ENCODE results near the gene ERMAP. TPM values are rescaled to one million over a fixed set of nuclear protein-coding genes. Genes with fewer than 3 reads are reported as not detected.
"Not testable (repeated sequence)": the region's sequence is repeated elsewhere in the genome, so short reads cannot be mapped to it uniquely, and the experiment has no call there.

The ERMAP gene
- total RNA-seq, 1 donor from 2014 or later: 3.8 TPM

- intact Hi-C loops (cut with micrococcal nuclease): no loop called here
- Mint-ChIP-seq H3K9me3 (no peaks in the 10 kb centered on the region), H3K4me1 (peaks cover 12% of the 10 kb centered on the region), H3K36me3 (ENCODE audit: low read depth) (peaks cover 22% of the 10 kb centered on the region), H3K27me3 (no peaks in the 10 kb centered on the region), H3K4me3 (no peak overlapping the region), H3K27ac (no peak overlapping the region)
- DNase-seq: no peak
Observed at GRCh38 chr1:42786097-42786496, 30.8 kb upstream of the ERMAP start.

GRCh38 chr1:42788021-42788420 lies 28.9 kb upstream of the ERMAP start:
- Mint-ChIP-seq H3K36me3 (ENCODE audit: low read depth) (peaks cover 13% of the 10 kb centered on the region), H3K4me1 (peaks cover 12% of the 10 kb centered on the region), H3K9me3 (no peaks in the 10 kb centered on the region), H3K27me3 (no peaks in the 10 kb centered on the region), H3K27ac (no peak overlapping the region), H3K4me3 (no peak overlapping the region)
- intact Hi-C loops (cut with micrococcal nuclease): no loop called here
- DNase-seq: no peak

- Mint-ChIP-seq H3K36me3 (ENCODE audit: low read depth) (no peaks in the 10 kb centered on the region), H3K27me3 (peaks cover 12% of the 10 kb centered on the region), H3K4me1 (no peaks in the 10 kb centered on the region), H3K4me3 (no peak overlapping the region), H3K27ac (no peak overlapping the region), H3K9me3 (no peaks in the 10 kb centered on the region)
- intact Hi-C loops (cut with micrococcal nuclease): no loop called here
- DNase-seq: no peak
Observed at GRCh38 chr1:42793824-42794223, 23.1 kb upstream of the ERMAP start.

GRCh38 chr1:42797414-42797813 lies 19.5 kb upstream of the ERMAP start:
- Mint-ChIP-seq H3K27ac (no peak overlapping the region), H3K27me3 (peaks cover 21% of the 10 kb centered on the region), H3K4me1 (no peaks in the 10 kb centered on the region), H3K4me3 (no peak overlapping the region), H3K36me3 (ENCODE audit: low read depth) (no peaks in the 10 kb centered on the region), H3K9me3 (no peaks in the 10 kb centered on the region)
- no peak for DNase-seq
- intact Hi-C loops (cut with micrococcal nuclease): no loop called here

GRCh38 chr1:42797979-42798378 lies 18.9 kb upstream of the ERMAP start:
- Mint-ChIP-seq H3K36me3 (ENCODE audit: low read depth) (no peaks in the 10 kb centered on the region), H3K4me3 (no peak overlapping the region), H3K27me3 (peaks cover 21% of the 10 kb centered on the region), H3K4me1 (no peaks in the 10 kb centered on the region), H3K27ac (no peak overlapping the region), H3K9me3 (no peaks in the 10 kb centered on the region)
- DNase-seq: no peak
- intact Hi-C loops (cut with micrococcal nuclease): no loop called here

DNA sequence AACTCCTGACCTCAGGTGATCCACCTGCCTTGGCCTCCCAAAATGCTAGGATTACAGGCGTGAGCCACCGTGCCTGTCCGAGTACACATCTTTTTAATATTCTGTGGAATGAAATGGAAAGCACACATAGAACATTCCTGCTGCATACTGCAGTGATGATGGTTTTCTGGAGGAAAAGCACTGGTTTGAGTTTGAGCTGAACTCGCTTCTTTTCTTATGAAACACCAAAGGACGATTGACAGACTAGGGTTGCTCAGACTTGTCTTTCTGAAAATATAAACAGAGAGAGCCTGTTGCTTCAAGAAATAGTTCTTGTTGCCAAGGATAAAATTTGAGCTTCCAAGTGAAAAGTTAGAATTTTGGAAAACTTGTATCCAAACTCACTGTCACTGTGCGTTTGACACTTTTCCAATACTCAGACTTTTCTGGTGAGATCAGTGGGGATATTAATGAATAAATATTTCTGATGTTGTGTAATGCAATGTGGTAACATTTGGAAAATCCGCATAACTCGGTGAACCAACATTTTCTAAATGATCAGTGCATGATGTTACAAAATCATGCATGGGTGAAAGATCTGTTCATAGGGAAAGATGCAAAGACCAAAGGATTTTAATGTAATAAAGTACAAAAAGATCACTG lies 15.0 kb upstream of the ERMAP start:
- Mint-ChIP-seq H3K36me3 (ENCODE audit: low read depth) (peaks cover 5% of the 10 kb centered on the region), H3K27ac (no peak overlapping the region), H3K9me3 (peaks cover 3% of the 10 kb centered on the region), H3K27me3 (peaks cover 10% of the 10 kb centered on the region), H3K4me3 (no peak overlapping the region), H3K4me1 (peaks cover 2% of the 10 kb centered on the region)
- intact Hi-C loops (cut with micrococcal nuclease): no loop called here
- DNase-seq: no peak

DNA sequence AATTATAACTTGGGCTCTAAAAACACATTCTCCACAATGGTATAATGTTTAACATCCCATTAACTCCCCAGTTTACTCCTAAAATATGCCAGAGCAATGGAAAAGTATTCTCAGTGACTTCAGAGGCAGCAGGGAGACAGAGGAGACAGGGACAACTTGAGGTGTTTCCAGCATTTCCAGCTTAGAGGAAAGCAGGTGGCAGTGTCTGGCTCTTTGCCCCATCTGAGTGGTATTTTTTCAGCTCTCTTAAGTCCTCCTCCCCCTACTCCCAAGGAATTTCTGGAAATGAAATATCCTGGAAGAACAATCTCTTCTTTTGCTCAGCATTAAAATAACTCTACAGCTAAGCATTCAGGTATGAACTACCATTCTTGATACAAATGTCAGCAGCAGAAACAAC lies 10.8 kb upstream of the ERMAP start:
- H3K9me3 Mint-ChIP-seq: peaks cover 3% of the 10 kb centered on the region
- H3K4me1 Mint-ChIP-seq: peaks cover 10% of the 10 kb centered on the region
- DNase-seq: no peak
- no peak overlapping the region for H3K4me3 Mint-ChIP-seq
- peaks cover 3% of the 10 kb centered on the region for H3K27me3 Mint-ChIP-seq
- peaks cover 7% of the 10 kb centered on the region for H3K36me3 Mint-ChIP-seq (ENCODE audit: low read depth)
- no peak overlapping the region for H3K27ac Mint-ChIP-seq
- intact Hi-C loops (cut with micrococcal nuclease): no loop called here

DNA sequence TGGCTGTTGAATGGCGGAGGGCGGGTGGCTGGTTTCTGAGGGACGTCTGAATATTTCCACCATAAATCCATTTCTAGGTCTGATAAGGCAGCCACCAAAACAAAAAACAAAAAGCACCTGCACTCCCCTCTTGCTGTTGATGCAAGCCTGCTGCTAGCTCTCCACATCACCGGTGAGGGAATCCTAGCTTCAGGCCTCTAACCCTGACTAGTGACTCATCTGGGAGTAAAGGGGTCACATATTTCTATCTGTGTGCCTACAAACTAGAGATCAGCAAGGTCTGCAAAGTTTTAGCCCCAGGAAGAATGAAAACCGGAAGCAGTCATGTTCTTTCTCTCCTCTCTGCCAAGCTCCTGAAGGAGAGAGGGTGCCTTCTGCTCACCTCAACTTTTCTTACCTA lies 10.3 kb upstream of the ERMAP start:
- Mint-ChIP-seq H3K27me3 (peaks cover 3% of the 10 kb centered on the region), H3K36me3 (ENCODE audit: low read depth) (peaks cover 7% of the 10 kb centered on the region), H3K4me3 (no peak overlapping the region), H3K4me1 (peaks cover 10% of the 10 kb centered on the region), H3K9me3 (peaks cover 3% of the 10 kb centered on the region), H3K27ac (no peak overlapping the region)
- intact Hi-C loops (cut with micrococcal nuclease): no loop called here
- no peak for DNase-seq

DNA sequence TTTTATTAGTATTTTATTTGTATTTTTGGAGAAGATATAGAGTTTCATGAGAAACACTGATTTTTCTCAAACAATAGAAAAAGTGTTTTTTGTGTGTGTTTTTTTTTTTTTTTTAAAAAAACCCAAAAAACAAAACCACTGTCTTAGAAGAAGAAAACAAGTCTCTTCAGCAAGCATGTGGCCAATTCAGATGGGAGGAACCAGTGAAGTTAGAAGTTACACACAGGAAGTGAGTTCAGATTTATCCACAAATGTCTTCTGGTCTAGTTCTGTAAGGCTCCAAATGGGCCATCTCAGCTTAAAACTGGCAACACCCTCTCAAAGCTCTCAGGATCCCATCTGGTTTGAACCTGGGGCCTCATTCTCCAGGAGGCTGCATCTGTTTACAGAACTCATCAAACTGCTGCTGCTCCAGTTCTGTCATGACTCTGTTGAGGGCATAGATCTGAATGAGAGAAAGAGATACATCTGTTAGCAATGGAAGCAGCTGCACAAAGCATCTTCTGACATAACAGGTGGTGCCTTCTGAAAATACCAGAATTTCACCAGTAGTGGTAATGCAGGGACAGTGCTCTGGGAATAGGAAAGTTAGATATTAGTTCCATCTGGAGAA lies 9.8 kb upstream of the ERMAP start:
- H3K36me3 Mint-ChIP-seq (ENCODE audit: low read depth): peaks cover 7% of the 10 kb centered on the region
- H3K9me3 Mint-ChIP-seq: peaks cover 3% of the 10 kb centered on the region
- no peaks in the 10 kb centered on the region for H3K27me3 Mint-ChIP-seq
- intact Hi-C loops (cut with micrococcal nuclease): no loop called here
- H3K27ac Mint-ChIP-seq: no peak overlapping the region
- no peak for DNase-seq
- no peak overlapping the region for H3K4me3 Mint-ChIP-seq
- peaks cover 10% of the 10 kb centered on the region for H3K4me1 Mint-ChIP-seq

- H3K36me3 Mint-ChIP-seq (ENCODE audit: low read depth); H3K9me3 Mint-ChIP-seq; intact Hi-C loops (cut with micrococcal nuclease); H3K4me3 Mint-ChIP-seq; DNase-seq; H3K27ac Mint-ChIP-seq; H3K27me3 Mint-ChIP-seq: not testable (repeated sequence)
- H3K4me1 Mint-ChIP-seq: peaks cover 17% of the 10 kb centered on the region
Observed at GRCh38 chr1:42814815-42815214, 2.1 kb upstream of the ERMAP start.

DNA sequence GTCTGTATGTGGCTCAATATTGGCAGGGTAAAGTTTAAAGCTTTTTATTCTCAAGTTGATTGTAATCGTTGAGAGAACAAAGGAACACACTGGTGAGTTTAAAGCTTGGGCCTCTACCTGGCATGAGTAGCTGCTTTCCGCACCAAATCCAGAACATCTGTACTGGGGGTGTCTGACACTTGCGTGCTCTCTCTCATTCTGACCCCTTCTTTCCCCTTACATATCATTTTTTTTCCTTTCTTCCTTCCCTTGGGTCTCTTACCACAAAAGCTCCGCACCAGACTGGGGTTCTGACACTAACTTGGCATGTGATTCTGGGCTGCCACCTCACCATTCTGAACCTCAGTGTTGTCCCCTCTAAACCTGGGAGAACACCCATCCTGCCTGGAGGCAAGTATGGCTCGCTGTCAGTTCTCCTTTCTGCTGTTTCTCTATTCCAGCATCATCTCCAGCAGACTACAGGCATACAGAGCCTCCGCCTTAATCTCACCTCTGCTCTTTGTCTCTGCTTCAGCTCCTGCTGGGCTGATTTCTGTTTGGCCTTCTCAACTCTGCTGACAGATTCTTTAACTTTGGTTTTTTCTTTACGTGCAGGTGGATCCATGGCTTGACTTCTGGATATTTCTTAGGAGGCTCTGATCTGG lies 859 bp upstream of the ERMAP start:
- intact Hi-C loops (cut with micrococcal nuclease): no loop called here
- peak; percentile 69 for DNase-seq
- Mint-ChIP-seq H3K4me3 (peak overlapping the region; percentile 82), H3K27me3 (no peaks in the 10 kb centered on the region), H3K9me3 (no peaks in the 10 kb centered on the region), H3K36me3 (ENCODE audit: low read depth) (peaks cover 6% of the 10 kb centered on the region), H3K27ac (peak overlapping the region; percentile 83), H3K4me1 (peaks cover 17% of the 10 kb centered on the region)

DNA sequence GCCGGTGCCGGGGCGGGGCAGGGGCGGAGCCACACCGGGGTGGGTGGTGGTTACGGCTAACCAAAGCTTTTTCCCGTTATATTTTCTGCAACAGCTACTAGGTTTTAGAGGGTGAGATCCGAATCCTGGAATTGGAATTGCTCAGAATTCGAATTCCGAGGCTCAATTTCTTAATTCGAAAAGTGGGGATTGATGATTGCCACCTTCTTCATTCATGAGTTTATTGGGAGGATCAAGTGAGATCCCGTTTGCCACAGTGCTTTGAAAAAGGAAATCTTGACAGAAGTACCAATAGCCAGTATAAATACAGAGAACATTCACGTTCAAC lies 482 bp downstream of the ERMAP start:
- intact Hi-C loops (cut with micrococcal nuclease): loop anchor here (1.0 kb wide), 3 partner anchors 29 to 142 kb away; partner anchors contain the start of genes C1orf50, P3H1 and ZNF691
- Mint-ChIP-seq H3K4me3 (peak overlapping the region; percentile 82), H3K36me3 (ENCODE audit: low read depth) (peaks cover 6% of the 10 kb centered on the region), H3K4me1 (peaks cover 17% of the 10 kb centered on the region), H3K9me3 (no peaks in the 10 kb centered on the region), H3K27ac (no peak overlapping the region), H3K27me3 (no peaks in the 10 kb centered on the region)
- DNase-seq: no peak

- peaks cover 22% of the 10 kb centered on the region for H3K4me1 Mint-ChIP-seq
- no peak overlapping the region for H3K27ac Mint-ChIP-seq
- intact Hi-C loops (cut with micrococcal nuclease): loop anchor here (1.0 kb wide), 3 partner anchors 28 to 141 kb away; partner anchors contain the start of genes C1orf50, P3H1 and ZNF691
- H3K4me3 Mint-ChIP-seq: peak overlapping the region; percentile 27
- H3K9me3 Mint-ChIP-seq: no peaks in the 10 kb centered on the region
- DNase-seq: no peak
- no peaks in the 10 kb centered on the region for H3K27me3 Mint-ChIP-seq
- H3K36me3 Mint-ChIP-seq (ENCODE audit: low read depth): peaks cover 7% of the 10 kb centered on the region
Observed at GRCh38 chr1:42817976-42818375, 1.1 kb downstream of the ERMAP start.

GRCh38 chr1:42820813-42821212 lies 3.9 kb downstream of the ERMAP start:
- Mint-ChIP-seq H3K27ac (no peak overlapping the region), H3K9me3 (no peaks in the 10 kb centered on the region), H3K4me1 (peaks cover 21% of the 10 kb centered on the region), H3K4me3 (no peak overlapping the region), H3K27me3 (no peaks in the 10 kb centered on the region), H3K36me3 (ENCODE audit: low read depth) (peaks cover 4% of the 10 kb centered on the region)
- intact Hi-C loops (cut with micrococcal nuclease): no loop called here
- no peak for DNase-seq

All from activated CD4-positive, alpha-beta T cell treated with anti-CD3 and anti-CD28 coated beads, Interleukin-2, amount 10 ng/mL, durations not matched to agents 24 days and 14 days (primary cell).